SK-N-SH treated with all-trans-retinoic acid at 6 μM for 48 hours (cell line): ENCODE measurements around the gene DCDC2C.

Experiments used
- ATAC-seq: fragments of 200-7000 bp; cut with Tn5 transposase; 3 replicates; pipeline ENCODE4 v1.9.1; 2020; ENCODE audit warnings: mild to moderate bottlenecking, moderate library complexity
- ARNTL ChIP-seq: fragments of 450-650 bp; formaldehyde crosslinking; IDR thresholded peaks from 2 replicates; pipeline ENCODE4 v1.5.0; 2020; ENCODE audit warnings: low read depth, mild to moderate bottlenecking, moderate library complexity, borderline replicate concordance
- BACH2 ChIP-seq: fragments of 250-450 bp; sonication (Bioruptor Pico); IDR thresholded peaks from 2 replicates; pipeline ENCODE4 v1.9.0; 2021; ENCODE audit warnings: mild to moderate bottlenecking, borderline replicate concordance
- CSDC2 ChIP-seq: fragments of 250-450 bp; sonication (Bioruptor Pico); IDR thresholded peaks from 2 replicates; pipeline ENCODE4 v1.5.0; 2020; ENCODE audit warnings: mild to moderate bottlenecking, moderate library complexity
- ESRRG ChIP-seq: fragments of 250-450 bp; sonication (Bioruptor Pico); IDR thresholded peaks from 2 replicates; pipeline ENCODE4 v1.6.1; 2021; ENCODE audit warnings: mild to moderate bottlenecking
- GLIS3 ChIP-seq: fragments of 250-450 bp; sonication (Bioruptor Pico); IDR thresholded peaks from 2 replicates; pipeline ENCODE4 v1.5.0; 2020; ENCODE audit warnings: mild to moderate bottlenecking, moderate library complexity
- ISL1 ChIP-seq: fragments of 250-450 bp; sonication (Bioruptor Pico); IDR thresholded peaks from 2 replicates; pipeline ENCODE4 v2.1.2; 2022; ENCODE audit warnings: mild to moderate bottlenecking, moderate library complexity
- OSR1 ChIP-seq: fragments of 250-450 bp; sonication (Bioruptor Pico); IDR thresholded peaks from 2 replicates; pipeline ENCODE4 v1.8.0; 2022; ENCODE audit warnings: moderate library complexity, mild to moderate bottlenecking, inconsistent platforms
- PPARA ChIP-seq: fragments of 250-450 bp; sonication (Bioruptor Pico); IDR thresholded peaks from 2 replicates; pipeline ENCODE4 v1.5.0; 2020; ENCODE audit warnings: mild to moderate bottlenecking, borderline replicate concordance
- RARB ChIP-seq: fragments of 250-450 bp; sonication (Bioruptor Pico); IDR thresholded peaks from 2 replicates; pipeline ENCODE4 v1.8.0; 2021; ENCODE audit warnings: mild to moderate bottlenecking, moderate library complexity
- SNAI2 ChIP-seq: fragments of 250-450 bp; sonication (Bioruptor Pico); IDR thresholded peaks from 2 replicates; pipeline ENCODE4 v1.5.0; 2020; ENCODE audit warnings: mild to moderate bottlenecking, moderate library complexity
- TCF4 ChIP-seq: fragments of 250-450 bp; sonication (Bioruptor Pico); IDR thresholded peaks from 2 replicates; pipeline ENCODE4 v1.8.0; 2021; ENCODE audit warnings: mild to moderate bottlenecking, moderate library complexity, borderline replicate concordance
- TOX ChIP-seq: fragments of 250-450 bp; sonication (Bioruptor Pico); IDR thresholded peaks from 2 replicates; pipeline ENCODE4 v1.8.0; 2021; ENCODE audit warnings: mild to moderate bottlenecking, moderate library complexity, borderline replicate concordance
- ZFP3 ChIP-seq: fragments of 250-450 bp; sonication (Bioruptor Pico); IDR thresholded peaks from 2 replicates; pipeline ENCODE4 v1.5.0; 2020; ENCODE audit warnings: mild to moderate bottlenecking, moderate library complexity
- ZFP30 ChIP-seq: fragments of 450-650 bp; formaldehyde crosslinking; IDR thresholded peaks from 2 replicates; pipeline ENCODE4 v1.5.0; 2022; ENCODE audit warnings: mild to moderate bottlenecking, moderate library complexity
- ZNF565 ChIP-seq: fragments of 450-650 bp; formaldehyde crosslinking; conservative IDR thresholded peaks from 2 replicates; pipeline ENCODE4 v1.5.0; 2020; ENCODE audit warnings: low read depth, mild to moderate bottlenecking, moderate library complexity
- ZNF70 ChIP-seq: fragments of 450-650 bp; formaldehyde crosslinking; IDR thresholded peaks from 2 replicates; pipeline ENCODE4 v1.5.0; 2020; ENCODE audit warnings: mild to moderate bottlenecking, moderate library complexity
- ZNF8 ChIP-seq: fragments of 450-650 bp; formaldehyde crosslinking; IDR thresholded peaks from 2 replicates; pipeline ENCODE4 v1.5.0; 2020; ENCODE audit warnings: mild to moderate bottlenecking, moderate library complexity
- TF ChIP-seq, protein P1 (sequence below): fragments of 250-450 bp; sonication (Bioruptor Pico); IDR thresholded peaks from 2 replicates; pipeline ENCODE4 v1.5.1; 2021; ENCODE audit warnings: mild to moderate bottlenecking, moderate library complexity
- TF ChIP-seq, protein P2 (sequence below): fragments of 250-450 bp; sonication (Bioruptor Pico); IDR thresholded peaks from 2 replicates; pipeline ENCODE4 v1.5.0; 2020; ENCODE audit warnings: mild to moderate bottlenecking, moderate library complexity
- TF ChIP-seq, protein P3 (sequence below): fragments of 250-450 bp; sonication (Bioruptor Pico); IDR thresholded peaks from 2 replicates; pipeline ENCODE4 v1.8.0; 2020; ENCODE audit warnings: mild to moderate bottlenecking, moderate library complexity, borderline replicate concordance
- TF ChIP-seq, protein P4 (sequence below): fragments of 250-450 bp; sonication (Bioruptor Pico); IDR thresholded peaks from 2 replicates; pipeline ENCODE4 v1.8.0; 2021; ENCODE audit warnings: low read depth, mild to moderate bottlenecking, moderate library complexity, borderline replicate concordance

Gene DCDC2C

DNA sequence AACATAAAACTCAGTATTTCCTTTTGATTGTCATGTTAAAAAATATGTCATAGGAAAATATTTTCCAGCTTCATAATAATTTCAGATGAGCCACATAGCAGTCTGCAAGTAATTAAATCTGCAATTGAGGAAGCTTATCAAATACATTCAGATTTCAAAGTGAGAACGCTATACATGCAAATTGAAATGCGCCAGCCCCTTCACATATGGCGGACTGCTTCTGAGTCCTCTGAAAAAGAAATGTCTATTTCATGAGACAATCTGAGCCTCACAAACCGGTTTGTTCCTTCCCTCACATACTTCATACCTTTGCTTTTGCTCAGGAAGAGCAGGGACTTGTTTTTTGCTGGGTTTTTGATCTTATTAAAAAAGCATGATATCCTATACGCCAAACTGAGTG, 2.3 kb upstream of the DCDC2C start:
- no peak for ATAC-seq
- no peak for TF ChIP-seq PPARA (CRISPR knock-in tag)
- TF ChIP-seq SNAI2 (CRISPR knock-in tag) = no peak
- no peak for TF ChIP-seq BACH2 (CRISPR knock-in tag)
- TF ChIP-seq ZNF565 = no peak
- TF ChIP-seq TCF4 = no peak
- TF ChIP-seq ZNF8 (CRISPR knock-in tag) = no peak

DNA sequence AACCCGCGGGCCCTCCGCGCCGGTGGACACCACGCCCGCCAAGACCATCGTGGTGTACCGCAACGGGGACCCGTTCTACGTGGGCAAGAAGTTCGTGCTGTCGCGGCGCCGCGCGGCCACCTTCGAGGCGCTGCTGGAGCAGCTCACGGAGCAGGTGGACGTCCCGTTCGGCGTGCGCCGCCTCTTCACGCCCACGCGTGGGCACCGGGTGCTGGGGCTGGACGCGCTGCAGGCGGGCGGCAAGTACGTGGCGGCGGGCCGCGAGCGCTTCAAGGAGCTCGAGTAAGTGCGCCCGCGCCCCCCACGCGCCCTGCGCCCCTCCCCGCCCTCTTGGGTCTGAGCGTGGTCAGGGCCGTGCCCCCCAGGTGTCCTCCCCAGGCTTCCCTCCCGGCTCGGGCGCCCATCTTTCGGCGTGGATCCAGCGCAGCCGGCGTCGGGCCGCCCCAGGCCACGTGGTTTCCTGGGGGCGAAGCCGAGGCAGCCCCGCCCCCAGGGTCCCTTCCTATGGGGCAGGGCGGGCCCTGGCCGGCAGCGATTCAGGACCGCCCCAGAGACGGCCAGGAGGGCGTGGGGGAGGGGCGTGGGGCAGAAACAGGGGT, 481 bp downstream of the DCDC2C start:
- no peak; the same call in 2 of the 3 replicates for ATAC-seq
- no peak for TF ChIP-seq CSDC2 (CRISPR knock-in tag)
- TF ChIP-seq ESRRG (CRISPR knock-in tag) = no peak
- TF ChIP-seq ARNTL (CRISPR knock-in tag) = no peak
- TF ChIP-seq, protein P1, sequence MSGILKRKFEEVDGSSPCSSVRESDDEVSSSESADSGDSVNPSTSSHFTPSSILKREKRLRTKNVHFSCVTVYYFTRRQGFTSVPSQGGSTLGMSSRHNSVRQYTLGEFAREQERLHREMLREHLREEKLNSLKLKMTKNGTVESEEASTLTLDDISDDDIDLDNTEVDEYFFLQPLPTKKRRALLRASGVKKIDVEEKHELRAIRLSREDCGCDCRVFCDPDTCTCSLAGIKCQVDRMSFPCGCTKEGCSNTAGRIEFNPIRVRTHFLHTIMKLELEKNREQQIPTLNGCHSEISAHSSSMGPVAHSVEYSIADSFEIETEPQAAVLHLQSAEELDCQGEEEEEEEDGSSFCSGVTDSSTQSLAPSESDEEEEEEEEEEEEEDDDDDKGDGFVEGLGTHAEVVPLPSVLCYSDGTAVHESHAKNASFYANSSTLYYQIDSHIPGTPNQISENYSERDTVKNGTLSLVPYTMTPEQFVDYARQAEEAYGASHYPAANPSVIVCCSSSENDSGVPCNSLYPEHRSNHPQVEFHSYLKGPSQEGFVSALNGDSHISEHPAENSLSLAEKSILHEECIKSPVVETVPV (CRISPR knock-in tag) = no peak
- TF ChIP-seq SNAI2 (CRISPR knock-in tag) = no peak
- TF ChIP-seq TCF4 = no peak
- TF ChIP-seq ZFP30 = no peak
- TF ChIP-seq BACH2 (CRISPR knock-in tag) = no peak
- TF ChIP-seq RARB (CRISPR knock-in tag) = no peak
- TF ChIP-seq PPARA (CRISPR knock-in tag) = no peak
- TF ChIP-seq, protein P2, sequence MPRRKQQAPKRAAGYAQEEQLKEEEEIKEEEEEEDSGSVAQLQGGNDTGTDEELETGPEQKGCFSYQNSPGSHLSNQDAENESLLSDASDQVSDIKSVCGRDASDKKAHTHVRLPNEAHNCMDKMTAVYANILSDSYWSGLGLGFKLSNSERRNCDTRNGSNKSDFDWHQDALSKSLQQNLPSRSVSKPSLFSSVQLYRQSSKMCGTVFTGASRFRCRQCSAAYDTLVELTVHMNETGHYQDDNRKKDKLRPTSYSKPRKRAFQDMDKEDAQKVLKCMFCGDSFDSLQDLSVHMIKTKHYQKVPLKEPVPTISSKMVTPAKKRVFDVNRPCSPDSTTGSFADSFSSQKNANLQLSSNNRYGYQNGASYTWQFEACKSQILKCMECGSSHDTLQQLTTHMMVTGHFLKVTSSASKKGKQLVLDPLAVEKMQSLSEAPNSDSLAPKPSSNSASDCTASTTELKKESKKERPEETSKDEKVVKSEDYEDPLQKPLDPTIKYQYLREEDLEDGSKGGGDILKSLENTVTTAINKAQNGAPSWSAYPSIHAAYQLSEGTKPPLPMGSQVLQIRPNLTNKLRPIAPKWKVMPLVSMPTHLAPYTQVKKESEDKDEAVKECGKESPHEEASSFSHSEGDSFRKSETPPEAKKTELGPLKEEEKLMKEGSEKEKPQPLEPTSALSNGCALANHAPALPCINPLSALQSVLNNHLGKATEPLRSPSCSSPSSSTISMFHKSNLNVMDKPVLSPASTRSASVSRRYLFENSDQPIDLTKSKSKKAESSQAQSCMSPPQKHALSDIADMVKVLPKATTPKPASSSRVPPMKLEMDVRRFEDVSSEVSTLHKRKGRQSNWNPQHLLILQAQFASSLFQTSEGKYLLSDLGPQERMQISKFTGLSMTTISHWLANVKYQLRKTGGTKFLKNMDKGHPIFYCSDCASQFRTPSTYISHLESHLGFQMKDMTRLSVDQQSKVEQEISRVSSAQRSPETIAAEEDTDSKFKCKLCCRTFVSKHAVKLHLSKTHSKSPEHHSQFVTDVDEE (CRISPR knock-in tag) = no peak
- no peak for TF ChIP-seq ZNF8 (CRISPR knock-in tag)
- TF ChIP-seq, protein P3, sequence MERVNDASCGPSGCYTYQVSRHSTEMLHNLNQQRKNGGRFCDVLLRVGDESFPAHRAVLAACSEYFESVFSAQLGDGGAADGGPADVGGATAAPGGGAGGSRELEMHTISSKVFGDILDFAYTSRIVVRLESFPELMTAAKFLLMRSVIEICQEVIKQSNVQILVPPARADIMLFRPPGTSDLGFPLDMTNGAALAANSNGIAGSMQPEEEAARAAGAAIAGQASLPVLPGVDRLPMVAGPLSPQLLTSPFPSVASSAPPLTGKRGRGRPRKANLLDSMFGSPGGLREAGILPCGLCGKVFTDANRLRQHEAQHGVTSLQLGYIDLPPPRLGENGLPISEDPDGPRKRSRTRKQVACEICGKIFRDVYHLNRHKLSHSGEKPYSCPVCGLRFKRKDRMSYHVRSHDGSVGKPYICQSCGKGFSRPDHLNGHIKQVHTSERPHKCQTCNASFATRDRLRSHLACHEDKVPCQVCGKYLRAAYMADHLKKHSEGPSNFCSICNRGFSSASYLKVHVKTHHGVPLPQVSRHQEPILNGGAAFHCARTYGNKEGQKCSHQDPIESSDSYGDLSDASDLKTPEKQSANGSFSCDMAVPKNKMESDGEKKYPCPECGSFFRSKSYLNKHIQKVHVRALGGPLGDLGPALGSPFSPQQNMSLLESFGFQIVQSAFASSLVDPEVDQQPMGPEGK = no peak
- TF ChIP-seq ZFP3 (CRISPR knock-in tag) = no peak
- TF ChIP-seq GLIS3 (CRISPR knock-in tag) = no peak

DNA sequence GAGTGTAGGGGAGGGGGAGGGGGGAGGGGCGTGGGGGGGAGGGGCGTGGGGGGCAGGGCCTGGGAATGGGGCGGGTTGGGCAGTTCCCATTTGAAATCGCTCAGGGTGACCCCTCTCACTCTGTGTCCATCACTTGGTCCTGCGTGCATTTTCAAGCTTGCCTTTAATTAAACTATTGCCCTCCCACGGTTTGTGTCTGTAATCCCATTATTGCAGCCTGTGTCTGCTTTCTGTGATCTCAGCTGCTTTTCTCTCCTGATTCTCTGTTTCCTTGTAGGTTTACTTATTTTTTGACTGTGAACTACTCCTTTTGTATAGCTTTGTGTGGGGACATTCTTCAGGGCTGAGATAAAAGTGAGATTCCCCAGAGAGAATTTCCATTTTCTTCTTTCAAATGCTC, 1.3 kb downstream of the DCDC2C start:
- ATAC-seq = no peak
- TF ChIP-seq, protein P4, sequence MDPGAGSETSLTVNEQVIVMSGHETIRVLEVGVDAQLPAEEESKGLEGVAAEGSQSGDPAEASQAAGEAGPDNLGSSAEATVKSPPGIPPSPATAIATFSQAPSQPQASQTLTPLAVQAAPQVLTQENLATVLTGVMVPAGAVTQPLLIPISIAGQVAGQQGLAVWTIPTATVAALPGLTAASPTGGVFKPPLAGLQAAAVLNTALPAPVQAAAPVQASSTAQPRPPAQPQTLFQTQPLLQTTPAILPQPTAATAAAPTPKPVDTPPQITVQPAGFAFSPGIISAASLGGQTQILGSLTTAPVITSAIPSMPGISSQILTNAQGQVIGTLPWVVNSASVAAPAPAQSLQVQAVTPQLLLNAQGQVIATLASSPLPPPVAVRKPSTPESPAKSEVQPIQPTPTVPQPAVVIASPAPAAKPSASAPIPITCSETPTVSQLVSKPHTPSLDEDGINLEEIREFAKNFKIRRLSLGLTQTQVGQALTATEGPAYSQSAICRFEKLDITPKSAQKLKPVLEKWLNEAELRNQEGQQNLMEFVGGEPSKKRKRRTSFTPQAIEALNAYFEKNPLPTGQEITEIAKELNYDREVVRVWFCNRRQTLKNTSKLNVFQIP = no peak
- TF ChIP-seq TOX (CRISPR knock-in tag) = no peak
- no peak for TF ChIP-seq BACH2 (CRISPR knock-in tag)
- TF ChIP-seq ISL1 (CRISPR knock-in tag) = no peak
- TF ChIP-seq OSR1 (CRISPR knock-in tag) = no peak
- TF ChIP-seq ESRRG (CRISPR knock-in tag) = no peak
- TF ChIP-seq ZNF8 (CRISPR knock-in tag) = no peak
- TF ChIP-seq TCF4 = no peak
- no peak for TF ChIP-seq CSDC2 (CRISPR knock-in tag)
- no peak for TF ChIP-seq ZNF70 (CRISPR knock-in tag)
- TF ChIP-seq, all 23 proteins: peak for 0

DNA sequence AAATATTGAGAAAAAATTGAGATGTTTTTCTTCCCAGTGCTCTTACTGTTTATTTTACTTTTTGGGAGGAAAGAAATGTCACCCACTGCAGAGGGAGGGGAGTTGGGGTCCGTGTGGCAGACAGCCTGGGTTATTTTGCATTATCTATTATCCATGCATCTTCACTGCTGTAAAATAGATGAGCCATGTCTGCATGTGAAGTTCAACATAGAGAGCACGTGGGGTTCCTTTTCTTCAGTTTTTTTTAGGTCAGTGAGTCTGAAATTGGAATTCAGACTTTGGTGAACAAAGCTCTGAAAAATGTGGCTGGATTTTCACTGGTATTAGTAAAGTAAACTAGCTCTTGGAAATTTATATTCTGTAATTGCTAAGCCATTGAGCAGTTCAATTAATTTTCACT, 2.4 kb downstream of the DCDC2C start:
- ATAC-seq = no peak
- TF ChIP-seq BACH2 (CRISPR knock-in tag) (no peak), ZFP3 (CRISPR knock-in tag) (no peak)
- TF ChIP-seq, protein P4 = no peak
